ENCODE measurements around the gene NEUROG2. TPM values are rescaled to one million over a fixed set of nuclear protein-coding genes. Genes with fewer than 3 reads are reported as not detected.
"Not testable (repeated sequence)": the region's sequence is repeated elsewhere in the genome, so short reads cannot be mapped to it uniquely, and the experiment has no call there.

The NEUROG2 gene
- polyA plus RNA-seq, 3 donors: 0.12 TPM; not detected in 2

- WGBS (ENCODE audit: insufficient coverage): 75% methylated on average over 1 of the region's 2 CpGs
- H4K20me1 ChIP-seq (ENCODE audit: insufficient read depth, low read length): no peaks in the 10 kb centered on the region
- no peaks in the 10 kb centered on the region for H3K9me3 Mint-ChIP-seq
- H3K36me3 ChIP-seq (replicated peaks in 1 of 2; ENCODE audit: control insufficient read depth in 1 of 2, insufficient read depth in 2 of 2, low read length in 2 of 2): no peaks in the 10 kb centered on the region
- no peak overlapping the region for H3K4me3 ChIP-seq (replicated peaks in 1 of 3; ENCODE audit: low read depth in 2 of 3, low read length in 3 of 3)
- peaks cover 14% of the 10 kb centered on the region for H3K4me1 Mint-ChIP-seq
- no peaks in the 10 kb centered on the region for H3K79me2 ChIP-seq (ENCODE audit: insufficient read depth, low read length)
- no peak for DNase-seq
- no peak overlapping the region for H3K4me3 Mint-ChIP-seq
- H3K4me1 ChIP-seq (ENCODE audit: control insufficient read depth in 1 of 2, insufficient read depth in 2 of 2, low read length in 2 of 2): peaks cover 6 to 13% of the 10 kb centered on the region in 2 donors
- no peaks in the 10 kb centered on the region for H3K9me3 ChIP-seq (replicated peaks in 1 of 2; ENCODE audit: control insufficient read depth in 1 of 2, insufficient read depth in 1 of 2, low read length in 2 of 2)
- TF ChIP-seq, protein P1, sequence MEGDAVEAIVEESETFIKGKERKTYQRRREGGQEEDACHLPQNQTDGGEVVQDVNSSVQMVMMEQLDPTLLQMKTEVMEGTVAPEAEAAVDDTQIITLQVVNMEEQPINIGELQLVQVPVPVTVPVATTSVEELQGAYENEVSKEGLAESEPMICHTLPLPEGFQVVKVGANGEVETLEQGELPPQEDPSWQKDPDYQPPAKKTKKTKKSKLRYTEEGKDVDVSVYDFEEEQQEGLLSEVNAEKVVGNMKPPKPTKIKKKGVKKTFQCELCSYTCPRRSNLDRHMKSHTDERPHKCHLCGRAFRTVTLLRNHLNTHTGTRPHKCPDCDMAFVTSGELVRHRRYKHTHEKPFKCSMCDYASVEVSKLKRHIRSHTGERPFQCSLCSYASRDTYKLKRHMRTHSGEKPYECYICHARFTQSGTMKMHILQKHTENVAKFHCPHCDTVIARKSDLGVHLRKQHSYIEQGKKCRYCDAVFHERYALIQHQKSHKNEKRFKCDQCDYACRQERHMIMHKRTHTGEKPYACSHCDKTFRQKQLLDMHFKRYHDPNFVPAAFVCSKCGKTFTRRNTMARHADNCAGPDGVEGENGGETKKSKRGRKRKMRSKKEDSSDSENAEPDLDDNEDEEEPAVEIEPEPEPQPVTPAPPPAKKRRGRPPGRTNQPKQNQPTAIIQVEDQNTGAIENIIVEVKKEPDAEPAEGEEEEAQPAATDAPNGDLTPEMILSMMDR (IDR thresholded peaks at IDR 0.05): no peak
- no peak overlapping the region for H2AFZ ChIP-seq (ENCODE audit: insufficient read depth, low read depth, low read length, poor library complexity, severe bottlenecking)
- peaks cover 12 to 14% of the 10 kb centered on the region in 2 donors for H3K36me3 Mint-ChIP-seq
- no peaks in the 10 kb centered on the region for H3K27me3 Mint-ChIP-seq (ENCODE audit: low read depth in 3 of 3)
- no peak overlapping the region for H3K9ac ChIP-seq (ENCODE audit: insufficient read depth, low read length, poor library complexity, severe bottlenecking)
- H3K4me2 ChIP-seq (replicated peaks; ENCODE audit: extremely low read depth, low read length, poor library complexity, severe bottlenecking): no peak overlapping the region
- H3K27ac Mint-ChIP-seq: no peak overlapping the region
- no peaks in the 10 kb centered on the region for H3K27me3 ChIP-seq (ENCODE audit: control insufficient read depth in 2 of 2, insufficient read depth in 2 of 2, low read length in 2 of 2)
- intact Hi-C loops (cut with micrococcal nuclease): no loop called here
- no peak overlapping the region for H3K27ac ChIP-seq (ENCODE audit: low read depth in 1 of 2, low read length in 2 of 2)
Measured at GRCh38 chr4:112557676-112558411, 41.9 kb upstream of the NEUROG2 start.

DNA sequence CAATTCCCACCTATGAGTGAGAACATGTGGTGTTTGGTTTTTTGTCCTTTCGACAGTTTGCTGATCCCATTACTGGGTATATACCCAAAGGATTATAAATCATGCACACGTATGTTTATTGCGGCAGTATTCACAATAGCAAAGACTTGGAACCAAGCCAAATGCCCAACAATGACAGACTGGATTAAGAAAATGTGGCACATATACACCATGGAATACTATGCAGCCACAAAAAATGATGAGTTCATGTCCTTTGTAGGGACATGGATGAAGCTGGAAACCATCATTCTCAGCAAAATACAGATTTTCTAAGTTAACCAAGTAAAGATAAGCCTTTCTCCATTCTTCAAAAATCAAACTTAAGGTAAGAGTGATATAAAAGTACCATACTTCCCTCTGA, 38.3 kb upstream of the NEUROG2 start:
- H3K27ac Mint-ChIP-seq: not testable (repeated sequence)

More for the DNA sequence above, 38.3 kb upstream of the NEUROG2 start:
- H3K27me3 ChIP-seq (ENCODE audit: control insufficient read depth in 2 of 2, insufficient read depth in 2 of 2, low read length in 2 of 2); DNase-seq; H3K4me2 ChIP-seq (replicated peaks; ENCODE audit: extremely low read depth, low read length, poor library complexity, severe bottlenecking); H3K9me3 Mint-ChIP-seq; H3K27me3 Mint-ChIP-seq (ENCODE audit: low read depth in 3 of 3); H3K4me1 Mint-ChIP-seq; intact Hi-C loops (cut with micrococcal nuclease); H3K27ac ChIP-seq (ENCODE audit: low read depth in 1 of 2, low read length in 2 of 2); H3K4me3 ChIP-seq (replicated peaks in 1 of 3; ENCODE audit: low read depth in 2 of 3, low read length in 3 of 3); H3K4me3 Mint-ChIP-seq; H3K36me3 ChIP-seq (replicated peaks in 1 of 2; ENCODE audit: control insufficient read depth in 1 of 2, insufficient read depth in 2 of 2, low read length in 2 of 2); H3K9me3 ChIP-seq (replicated peaks in 1 of 2; ENCODE audit: control insufficient read depth in 1 of 2, insufficient read depth in 1 of 2, low read length in 2 of 2); H3K79me2 ChIP-seq (ENCODE audit: insufficient read depth, low read length); H3K4me1 ChIP-seq (ENCODE audit: control insufficient read depth in 1 of 2, insufficient read depth in 2 of 2, low read length in 2 of 2); H2AFZ ChIP-seq (ENCODE audit: insufficient read depth, low read depth, low read length, poor library complexity, severe bottlenecking); H3K9ac ChIP-seq (ENCODE audit: insufficient read depth, low read length, poor library complexity, severe bottlenecking); H4K20me1 ChIP-seq (ENCODE audit: insufficient read depth, low read length): not testable (repeated sequence)
- H3K36me3 Mint-ChIP-seq: peaks cover 12 to 19% of the 10 kb centered on the region in 2 donors
- WGBS (ENCODE audit: insufficient coverage): no CpG with 5 or more reads among the region's 3 CpGs
